ENCODE measurements around the gene KCTD10.

GRCh38 chr12:109521831-109522230 lies 44.7 kb upstream of the KCTD10 start:
- TF ChIP-seq CTCF (conservative IDR thresholded peaks at IDR 0.05; ENCODE audit: low read depth, low read length) (no peak), EZH2 (IDR thresholded peaks at IDR 0.05; ENCODE audit: borderline replicate concordance, low read depth, low read length, poor library complexity, severe bottlenecking) (no peak)

Measured in A673 (cell line).